Activated T-cell treated with anti-CD3 and anti-CD28 coated beads for 1 hour (primary cell): Measurements from ENCODE around the gene CDC23.
"Not testable (repeated sequence)": the region's sequence is repeated elsewhere in the genome, so short reads cannot be mapped to it uniquely, and the experiment has no call there.

Source experiments
- DNase-seq: peaks from one replicate; pipeline ENCODE4 v3.0.0-alpha.2; 2020; ENCODE audit warnings: low read depth

CDC23 gene

DNA sequence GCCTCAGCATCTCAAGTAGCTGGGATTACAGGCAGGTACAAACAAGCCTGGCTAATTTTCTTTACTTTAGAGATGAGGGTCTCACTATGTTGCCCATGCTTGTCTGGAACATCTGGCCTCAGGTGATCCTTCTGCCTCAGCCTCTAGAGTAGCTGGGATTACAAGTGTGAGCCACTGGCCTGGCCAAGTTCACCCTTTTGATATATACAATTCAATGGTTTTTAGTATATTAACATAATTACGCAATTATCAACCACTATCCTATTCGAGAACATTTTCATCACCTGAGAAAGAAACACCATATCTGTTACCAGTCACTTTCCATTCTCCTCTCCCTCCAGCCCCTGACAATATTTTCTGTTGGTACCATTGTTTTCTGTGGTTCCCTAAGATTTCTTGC is 3.7 kb upstream of the CDC23 start:
- no peak for DNase-seq

DNA sequence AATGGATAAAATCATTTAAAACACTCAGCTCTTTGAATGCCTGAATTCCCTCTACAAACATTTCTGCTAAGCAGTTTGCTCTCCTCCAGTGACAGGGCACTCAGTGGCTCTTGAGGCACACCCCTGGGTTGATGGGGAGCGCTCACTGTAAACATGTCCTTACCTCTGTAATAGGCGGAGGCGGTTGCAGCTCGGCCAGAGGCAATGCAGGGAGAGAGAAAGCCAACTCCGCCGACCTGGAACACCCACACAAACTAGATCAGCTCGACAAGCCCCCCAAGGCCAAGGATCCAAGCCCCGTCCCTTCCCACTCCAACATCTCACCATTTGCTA is 329 bp downstream of the CDC23 start:
- no peak for DNase-seq

DNA sequence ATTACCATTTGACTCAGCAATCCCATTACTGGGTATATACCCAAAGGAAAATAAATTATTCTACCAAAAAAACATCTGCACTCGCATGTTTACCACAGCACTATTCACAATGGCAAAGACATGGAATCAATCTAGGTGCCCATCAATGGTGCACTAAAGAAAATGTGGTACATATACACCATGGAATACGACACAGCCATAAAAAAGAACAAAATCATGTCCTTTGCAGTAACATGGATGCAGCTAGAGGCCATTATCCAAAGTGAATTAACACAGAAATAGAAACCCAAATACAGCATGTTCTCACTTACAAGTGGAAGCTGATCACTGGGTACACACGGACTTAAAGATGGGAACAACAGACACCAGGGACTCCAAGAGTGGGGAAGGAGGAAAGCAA is 2.1 kb downstream of the CDC23 start:
- DNase-seq: no peak

DNA sequence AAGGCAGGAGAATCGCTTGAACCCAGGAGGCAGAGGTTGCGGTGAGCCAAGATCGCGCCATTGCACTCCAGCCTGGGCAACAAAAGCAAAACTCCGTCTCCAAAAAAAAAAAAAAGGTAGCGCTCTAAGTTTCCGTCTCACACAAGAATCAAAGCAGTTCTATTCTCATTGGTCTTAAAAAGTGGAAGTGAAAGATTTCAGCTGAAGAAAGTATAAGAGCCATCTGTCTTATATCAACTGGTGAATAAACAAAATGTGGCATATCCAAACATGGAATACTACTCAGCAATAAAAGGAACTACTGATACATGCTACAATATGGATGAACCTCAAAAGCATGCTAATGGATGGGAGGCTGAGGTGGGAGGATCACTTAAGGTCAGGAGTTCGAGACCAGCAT is 19.3 kb downstream of the CDC23 start:
- DNase-seq: not testable (repeated sequence)

DNA sequence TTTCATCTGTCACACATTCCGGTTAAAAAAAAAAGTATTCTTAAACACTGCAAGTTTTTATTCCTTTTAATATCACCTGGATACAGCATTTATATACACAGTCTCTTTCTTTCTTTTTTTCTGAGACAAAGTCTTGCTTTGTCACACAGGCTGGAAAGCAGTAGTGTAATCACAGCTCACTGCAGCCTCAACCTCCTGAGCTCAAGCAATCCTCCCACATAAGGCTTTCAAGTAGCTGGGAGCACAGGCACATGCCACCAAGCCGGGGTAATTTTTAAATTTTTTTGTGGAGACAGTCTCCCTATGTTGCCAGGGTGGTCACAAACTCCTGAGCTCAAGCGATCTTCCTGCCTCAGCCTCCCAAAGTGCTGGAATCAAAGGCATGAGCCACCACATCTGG is 20.3 kb downstream of the CDC23 start:
- DNase-seq: no peak

DNA sequence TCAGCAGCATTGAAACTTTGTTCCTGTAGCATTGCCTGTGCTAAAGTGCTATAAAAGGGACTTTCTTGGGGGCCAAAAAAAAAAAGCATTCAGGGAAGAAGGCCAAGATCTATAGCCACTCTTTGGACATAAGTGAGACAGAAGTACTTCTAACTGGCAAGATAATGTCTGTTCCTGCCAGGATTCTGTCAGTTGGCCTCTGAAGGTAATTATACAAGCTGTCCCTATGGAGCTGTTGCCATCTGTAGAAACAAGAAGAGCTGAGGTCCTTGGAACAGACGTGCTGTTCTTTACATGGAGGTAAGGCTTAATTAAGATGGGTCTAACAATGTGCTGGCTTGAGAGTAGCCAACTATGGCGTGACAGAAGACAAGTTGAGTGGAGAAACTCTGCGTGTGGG is 24.5 kb downstream of the CDC23 start:
- no peak for DNase-seq

DNA sequence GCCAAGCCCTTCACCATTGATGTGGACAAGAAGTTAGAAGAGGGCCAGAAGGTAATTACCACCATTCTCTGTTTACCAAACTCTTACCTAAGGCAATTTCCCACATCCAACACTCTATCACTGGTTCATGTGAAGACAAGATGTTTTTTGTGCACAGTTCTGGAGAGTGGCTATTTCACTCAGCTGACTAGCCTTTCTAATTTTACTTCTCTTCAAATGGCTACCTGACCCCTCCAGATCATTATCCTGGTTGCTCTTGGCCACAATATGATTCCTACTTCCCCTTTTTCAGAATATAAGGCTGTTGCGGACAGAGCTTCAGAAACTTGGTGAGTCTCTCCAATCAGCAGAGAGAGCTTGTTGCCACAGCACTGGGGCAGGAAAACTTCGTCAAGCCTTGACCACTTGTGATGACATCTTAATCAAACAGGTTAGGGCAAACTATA is 27.1 kb downstream of the CDC23 start:
- DNase-seq: no peak

DNA sequence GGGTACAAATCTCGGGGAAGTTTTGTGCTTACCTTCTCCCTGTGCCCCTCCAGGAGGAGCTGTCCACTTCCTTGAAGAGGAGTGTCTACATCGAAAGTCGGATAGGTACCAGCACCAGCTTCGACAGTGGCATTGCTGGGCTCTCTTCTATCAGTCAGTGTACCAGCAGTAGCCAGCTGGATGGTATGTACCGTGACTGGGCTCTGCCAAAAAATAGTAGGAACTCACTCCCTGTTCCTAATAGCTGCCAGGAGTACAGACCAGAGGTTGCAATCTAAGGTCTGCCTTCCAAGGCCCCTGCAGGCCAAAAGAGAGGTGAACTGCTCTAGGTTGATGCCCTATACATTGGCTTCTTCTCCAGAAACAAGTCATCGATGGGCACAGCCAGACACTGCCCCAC is 30.3 kb downstream of the CDC23 start:
- no peak for DNase-seq

DNA sequence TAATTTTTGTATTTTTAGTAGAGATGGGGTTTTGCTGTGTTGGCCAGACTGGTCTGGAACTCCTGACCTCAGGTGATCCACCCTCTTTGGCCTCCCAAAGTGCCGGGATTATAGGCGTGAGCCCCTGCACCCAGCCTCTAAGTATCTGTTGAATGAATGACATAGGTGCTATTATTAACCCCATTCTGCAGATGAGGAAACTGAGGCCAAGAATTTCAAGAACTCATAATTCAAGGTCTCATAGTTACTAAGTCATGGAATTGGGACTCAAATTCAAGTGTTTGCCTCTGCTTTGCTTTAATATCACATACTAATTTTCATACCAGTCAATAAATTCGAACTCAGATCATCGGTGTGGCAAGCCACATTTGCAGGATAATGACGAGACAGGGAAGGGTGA is 32.3 kb downstream of the CDC23 start:
- DNase-seq: no peak

DNA sequence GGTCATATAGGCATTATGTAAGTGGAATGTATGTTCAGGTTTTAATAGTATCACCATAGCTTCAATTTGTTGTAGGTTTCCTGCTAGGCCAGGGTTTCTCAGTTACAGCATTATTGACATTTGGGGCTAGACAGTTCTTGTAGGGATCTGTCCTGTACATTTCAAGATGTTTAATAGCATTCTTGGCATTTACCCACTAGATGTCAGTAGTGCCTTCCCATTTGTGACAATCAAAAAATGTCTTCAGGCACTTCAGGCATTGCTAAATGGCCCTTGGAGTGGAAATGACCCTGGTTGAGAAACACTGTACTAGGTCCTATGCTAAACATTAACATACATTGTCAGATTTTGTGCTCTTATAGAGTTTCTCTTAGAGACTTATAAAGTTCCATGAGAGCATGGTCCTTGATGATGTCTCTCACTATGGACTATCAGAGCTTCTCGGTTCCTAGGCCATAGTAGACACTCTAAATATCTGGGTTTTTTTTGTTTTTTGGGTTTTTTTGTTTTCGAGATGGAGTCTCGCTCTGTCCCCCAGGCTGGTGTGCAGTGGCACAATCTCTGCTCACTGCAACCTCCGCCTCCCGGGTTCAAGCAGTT is 32.8 kb downstream of the CDC23 start:
- DNase-seq: no peak

DNA sequence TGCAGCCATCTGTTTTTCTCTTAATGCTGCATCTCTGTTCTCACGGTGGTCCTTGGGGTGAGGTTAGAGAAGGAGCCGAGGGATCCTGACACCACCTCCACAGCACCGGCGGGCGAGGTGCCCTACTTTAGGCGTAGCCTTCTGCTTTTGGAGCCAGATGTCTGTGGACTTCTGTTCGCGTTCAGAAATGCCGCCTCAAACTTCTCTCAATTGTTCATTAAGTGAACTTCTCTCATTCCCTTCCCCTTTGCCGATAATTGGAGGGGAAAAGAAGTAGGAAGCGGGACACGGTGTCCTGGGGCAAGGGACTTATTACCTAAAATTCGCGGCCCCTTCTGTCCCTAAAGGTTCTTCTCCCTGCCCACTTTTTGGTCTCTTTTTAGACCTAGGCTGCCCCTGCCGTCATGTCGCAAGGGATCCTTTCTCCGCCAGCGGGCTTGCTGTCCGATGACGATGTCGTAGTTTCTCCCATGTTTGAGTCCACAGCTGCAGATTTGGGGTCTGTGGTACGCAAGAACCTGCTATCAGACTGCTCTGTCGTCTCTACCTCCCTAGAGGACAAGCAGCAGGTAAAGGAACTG is 33.8 kb downstream of the CDC23 start:
- no peak for DNase-seq

DNA sequence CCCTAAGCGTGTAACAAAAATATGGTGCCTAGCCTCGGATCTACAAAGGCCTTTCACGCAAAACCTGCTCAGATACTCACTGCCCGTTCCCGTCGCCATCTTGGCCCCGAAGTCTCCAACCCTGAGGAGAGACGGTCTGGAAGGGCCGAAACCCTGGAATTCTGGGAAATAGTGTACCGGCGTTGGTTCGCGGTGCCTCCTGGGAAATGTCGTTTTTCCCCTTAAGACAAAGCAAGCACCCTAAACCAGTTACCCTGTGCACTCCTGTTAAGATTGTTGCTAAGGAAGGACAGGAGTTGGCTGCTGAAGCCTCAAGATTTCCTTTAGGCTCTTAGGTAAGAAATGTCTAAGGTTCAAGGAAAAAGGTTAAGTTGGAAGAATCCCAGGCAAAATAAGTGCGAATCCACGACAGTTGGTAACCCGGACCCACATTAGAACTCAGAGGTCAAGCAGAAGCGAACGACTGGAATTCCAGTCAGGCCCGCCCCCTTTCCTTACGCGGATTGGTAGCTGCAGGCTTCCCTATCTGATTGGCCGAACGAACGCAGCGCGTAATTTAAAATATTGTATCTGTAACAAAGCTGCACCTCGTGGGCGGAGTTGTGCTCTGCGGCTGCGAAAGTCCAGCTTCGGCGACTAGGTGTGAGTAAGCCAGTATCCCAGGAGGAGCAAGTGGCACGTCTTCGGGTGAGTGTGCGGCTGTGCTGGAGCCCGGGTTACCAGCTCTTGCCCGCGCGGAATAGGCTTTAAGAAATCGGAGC is 34.4 kb downstream of the CDC23 start, which contains the start of the genes BRD8 and KIF20A:
BRD8 (minus strand) TSS at position 115 of the 761 bp plus-strand sequence; CDS start at position 99, 16 bp downstream.
KIF20A (plus strand) TSS at position 597 of the 761 bp plus-strand sequence. CDS start 569 bp downstream, outside the sequence.
- peak; percentile 84 for DNase-seq

DNA sequence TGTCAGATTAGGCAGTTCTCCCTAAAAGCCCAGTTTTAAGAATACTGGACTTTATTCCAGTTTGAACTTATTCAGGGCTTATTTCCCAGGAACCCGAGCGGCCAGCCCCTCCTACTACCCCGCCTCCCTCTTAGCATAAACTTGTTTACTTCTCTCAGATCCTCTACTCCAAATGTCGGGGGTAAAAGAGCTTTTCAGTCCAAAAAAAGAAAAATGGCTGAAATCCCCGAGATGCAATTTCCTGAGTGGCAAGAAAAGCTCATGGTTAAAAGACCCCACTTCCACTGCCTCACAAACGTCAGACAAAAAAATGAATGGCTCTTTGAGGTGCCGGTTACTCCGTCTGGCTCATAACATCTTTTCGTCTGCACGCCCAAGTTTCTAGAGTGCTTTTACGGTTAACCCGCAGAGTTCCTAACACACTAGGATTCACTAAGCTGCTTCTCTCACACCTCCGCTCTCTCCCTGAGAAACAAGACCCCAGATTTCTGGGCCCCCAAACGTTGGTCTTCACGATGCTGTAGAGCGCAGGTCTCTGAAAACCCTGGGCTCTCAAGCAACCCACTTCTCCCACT is 35.1 kb downstream of the CDC23 start:
- DNase-seq: no peak

DNA sequence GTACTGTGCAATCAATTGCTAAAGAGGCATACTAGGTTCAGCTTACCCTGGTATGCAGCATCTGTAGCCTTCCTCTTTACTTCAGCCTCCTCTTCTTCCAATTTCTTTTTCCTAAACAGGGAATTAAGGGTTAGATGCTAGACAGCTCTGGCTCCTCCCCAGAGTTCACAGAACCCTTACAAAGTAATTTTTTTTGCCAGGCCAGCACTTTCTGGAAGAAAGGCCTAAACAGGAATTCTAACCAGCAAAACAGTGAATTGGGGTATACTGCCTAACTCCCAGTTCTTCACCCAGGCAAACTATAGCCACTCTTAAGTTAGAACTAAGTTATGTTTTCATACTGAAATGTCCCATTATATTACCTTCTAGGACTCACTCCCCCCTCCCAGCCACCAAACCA is 42.8 kb downstream of the CDC23 start:
- DNase-seq: no peak

DNA sequence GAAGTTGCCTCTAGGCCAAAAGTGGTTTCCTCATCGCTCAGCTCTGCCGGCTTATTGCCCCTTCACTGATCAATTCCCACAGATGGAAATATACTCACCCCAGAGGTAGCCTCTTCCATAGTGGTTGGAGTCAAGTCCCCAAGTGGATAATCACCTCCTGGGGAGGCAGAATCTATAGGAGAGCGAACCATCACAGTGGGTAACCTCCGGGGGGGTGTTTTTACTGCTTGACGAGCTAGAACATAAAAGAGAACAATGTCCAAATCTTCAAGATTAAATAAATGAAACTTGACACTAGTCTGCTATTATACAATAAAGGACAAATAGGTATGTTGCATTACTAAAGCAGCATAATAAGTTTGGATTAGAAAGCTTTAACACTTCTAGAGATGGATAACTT is 44.0 kb downstream of the CDC23 start:
- DNase-seq: no peak

DNA sequence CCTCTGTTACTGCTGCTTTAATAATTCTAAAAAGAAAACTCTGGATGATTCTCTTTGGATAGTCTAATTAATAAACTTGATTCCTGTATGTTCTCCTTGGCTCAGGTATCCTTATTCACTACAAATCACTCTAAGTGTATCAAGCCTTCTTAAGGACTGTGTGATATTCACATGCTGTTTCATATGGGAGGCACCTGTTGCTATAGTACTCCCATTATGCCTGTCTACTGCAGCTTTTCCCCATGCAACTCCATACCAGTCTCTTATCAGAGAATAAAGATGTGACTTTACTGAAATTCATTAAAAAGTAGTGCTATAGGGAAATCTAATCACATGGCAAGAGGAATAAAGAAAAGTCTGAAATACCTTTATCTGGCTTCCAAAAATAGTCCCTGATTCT is 49.4 kb downstream of the CDC23 start:
- no peak for DNase-seq

DNA sequence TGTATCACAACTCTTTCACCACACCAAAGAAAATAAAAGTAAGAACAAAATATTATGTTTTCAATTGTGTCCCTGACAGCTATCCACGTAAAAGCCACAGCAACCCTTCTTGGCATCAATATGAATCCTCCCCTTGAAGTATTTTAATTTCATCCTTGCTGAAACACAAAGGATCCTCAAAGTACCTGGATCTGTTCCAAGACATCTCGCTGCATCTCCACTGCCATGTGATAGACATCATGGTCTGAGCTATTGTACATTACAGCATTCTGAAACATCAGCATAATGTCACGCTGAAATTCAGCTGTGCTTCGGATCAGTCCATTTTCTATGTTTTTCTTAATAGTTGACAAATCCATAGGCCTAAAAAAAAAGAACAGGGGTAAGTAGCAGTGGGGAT is 52.4 kb downstream of the CDC23 start:
- no peak for DNase-seq

DNA sequence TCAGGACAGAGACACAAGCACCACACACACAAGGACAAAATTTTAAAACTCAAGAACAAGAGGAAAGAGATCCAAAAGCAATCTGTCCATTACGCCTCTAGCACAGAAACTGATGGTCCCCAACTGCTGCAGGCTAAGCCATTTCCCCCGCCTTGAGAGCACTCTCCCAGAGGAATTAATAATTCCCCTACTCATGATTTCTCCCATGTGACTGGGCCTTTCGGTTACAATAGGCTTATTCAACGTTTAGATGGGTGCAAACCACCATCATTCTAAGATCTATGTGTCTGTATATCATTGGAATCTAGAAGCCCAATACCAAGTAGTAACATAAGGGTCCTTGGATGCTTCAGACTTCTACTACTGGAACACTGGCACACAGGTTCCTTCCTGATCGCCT is 53.5 kb downstream of the CDC23 start:
- DNase-seq: no peak

DNA sequence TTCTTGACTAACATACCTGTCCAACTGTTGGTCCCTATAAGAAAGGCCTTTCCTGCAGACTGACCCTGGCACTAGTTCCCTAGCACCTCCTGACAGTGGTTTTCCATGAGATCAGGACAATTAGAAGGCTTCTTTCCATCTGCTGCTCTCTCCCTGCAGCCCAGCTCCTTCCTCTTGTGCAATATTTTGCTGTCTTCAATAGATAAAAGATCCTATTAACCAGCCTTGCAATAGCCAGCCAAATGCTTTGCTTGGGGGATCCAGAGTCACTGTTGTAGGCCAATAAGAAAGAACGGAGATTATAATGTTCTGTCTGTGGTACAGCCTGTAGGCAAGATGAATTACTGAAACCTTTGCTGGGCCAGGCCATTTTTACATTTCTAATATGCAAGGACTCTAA is 55.5 kb downstream of the CDC23 start:
- DNase-seq: no peak

DNA sequence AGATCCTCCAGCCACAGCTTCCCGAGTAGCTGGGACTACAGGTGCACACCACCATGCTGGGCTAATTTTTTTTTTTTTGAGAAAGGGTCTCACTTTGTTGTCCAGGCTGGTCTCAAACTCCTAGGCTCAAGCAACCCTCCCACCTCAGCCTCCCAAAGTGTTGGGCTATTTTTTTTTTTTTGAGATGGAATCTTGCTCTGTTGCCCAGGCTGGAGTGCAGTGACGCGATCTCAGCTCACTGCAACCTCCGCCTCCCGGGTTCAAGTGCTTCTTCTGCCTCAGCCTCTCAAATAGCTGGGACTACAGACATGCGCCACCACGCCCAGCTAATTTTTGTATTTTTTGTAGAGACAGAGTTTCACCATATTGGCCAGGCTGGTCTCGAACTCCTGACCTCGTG is 57.1 kb downstream of the CDC23 start:
- not testable (repeated sequence) for DNase-seq

DNA sequence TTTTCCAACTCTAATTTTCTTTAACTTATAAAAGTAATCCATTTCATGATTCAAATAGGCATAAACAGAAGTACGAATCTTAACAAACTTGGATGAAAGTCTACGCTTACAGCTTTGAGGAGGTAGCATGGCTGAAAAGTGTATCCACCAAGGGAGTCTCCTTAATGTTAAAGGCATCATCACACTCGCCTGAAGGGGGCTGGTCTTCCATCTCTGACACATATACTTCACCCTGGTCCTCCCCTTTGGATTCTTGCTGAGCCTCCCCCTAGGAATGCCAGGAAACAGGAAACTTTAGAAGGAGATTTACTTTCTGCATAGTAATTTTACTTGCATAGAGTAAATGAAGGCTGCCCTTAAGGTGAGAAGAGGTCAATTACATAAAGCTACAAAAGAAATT is 63.6 kb downstream of the CDC23 start:
- no peak for DNase-seq

DNA sequence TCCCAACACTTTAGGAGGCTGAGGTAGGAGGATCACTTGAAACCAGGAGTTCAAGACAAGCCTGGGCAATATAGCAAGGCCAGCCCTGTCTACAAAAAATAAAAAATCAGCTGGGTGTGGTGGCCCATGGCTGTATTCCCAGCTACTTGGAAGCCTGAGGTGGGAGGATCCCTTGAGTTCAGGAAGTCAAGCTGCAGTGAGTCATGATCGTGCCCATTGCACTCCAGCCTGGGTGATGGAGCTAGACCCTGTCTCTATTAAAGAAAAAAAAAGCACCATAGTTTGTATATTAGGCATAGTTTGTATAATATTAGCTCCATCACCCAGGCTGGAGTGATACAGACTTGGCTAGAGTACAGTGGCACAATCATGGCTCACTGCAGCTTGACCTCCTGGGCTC is 64.3 kb downstream of the CDC23 start:
- DNase-seq: no peak

DNA sequence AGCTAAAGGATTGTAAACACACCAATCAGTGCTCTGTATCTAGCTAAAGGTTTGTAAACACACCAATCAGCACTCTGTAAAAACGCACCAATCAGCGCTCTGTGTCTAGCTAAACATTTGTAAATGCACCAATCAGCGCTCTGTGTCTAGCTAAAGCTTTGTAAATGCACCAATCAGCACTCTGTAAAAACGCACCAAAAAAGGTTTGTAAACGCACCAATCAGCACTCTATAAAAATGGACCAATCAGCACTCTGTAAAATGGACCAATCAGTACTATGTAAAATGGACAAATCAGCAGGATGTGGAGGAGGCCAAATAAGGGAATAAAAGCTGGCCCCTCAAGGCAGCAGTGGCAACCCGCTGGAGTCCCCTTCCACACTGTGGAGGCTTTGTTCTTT is 69.5 kb downstream of the CDC23 start:
- not testable (repeated sequence) for DNase-seq
